H9 (cell line): Measurements from ENCODE around the gene DGKD. TPM values are rescaled to one million over a fixed set of nuclear protein-coding genes. Genes with fewer than 3 reads are reported as not detected.

Source experiments
- DNase-seq: peaks from one replicate; pipeline ENCODE4 v3.0.0-alpha.2; 2017
- H2AFZ ChIP-seq: one replicate; pipeline ENCODE4 v1.6.1; 2013; ENCODE audit warnings: mild to moderate bottlenecking, low read length, control low read depth, moderate library complexity
- H2AK5ac ChIP-seq: 2 replicates; pipeline ENCODE4 v1.6.1; 2013; ENCODE audit warnings: low read length, control low read depth, mixed read lengths; ENCODE audit not compliant: insufficient read length
- H2BK120ac ChIP-seq: one replicate; pipeline ENCODE4 v1.6.1; 2013; ENCODE audit warnings: low read depth, mild to moderate bottlenecking, low read length, control low read depth, inconsistent platforms; ENCODE audit not compliant: poor library complexity, severe bottlenecking
- H2BK12ac ChIP-seq: 2 replicates; pipeline ENCODE4 v1.6.1; 2013; ENCODE audit warnings: low read length, control low read depth, mixed read lengths, low read depth; ENCODE audit not compliant: insufficient read length
- H2BK15ac ChIP-seq: 2 replicates; pipeline ENCODE4 v1.6.1; 2013; ENCODE audit warnings: low read depth, low read length, control low read depth
- H2BK20ac ChIP-seq: one replicate; pipeline ENCODE4 v1.6.1; 2013; ENCODE audit warnings: low read depth, mild to moderate bottlenecking, low read length, control low read depth, inconsistent platforms; ENCODE audit not compliant: poor library complexity, severe bottlenecking
- H2BK5ac ChIP-seq: 2 replicates; pipeline ENCODE4 v1.6.1; 2013; ENCODE audit warnings: low read length, control low read depth, mixed read lengths; ENCODE audit not compliant: insufficient read length
- H3K14ac ChIP-seq: 2 replicates; pipeline ENCODE4 v1.6.1; 2013; ENCODE audit warnings: low read length, control low read depth; ENCODE audit not compliant: insufficient read depth
- H3K18ac ChIP-seq: 2 replicates; pipeline ENCODE4 v1.6.1; 2013; ENCODE audit warnings: low read depth, mild to moderate bottlenecking, mixed read lengths, low read length, control low read depth; ENCODE audit not compliant: insufficient read length
- H3K23ac ChIP-seq: 2 replicates; pipeline ENCODE4 v1.6.1; 2013; ENCODE audit warnings: low read length, control low read depth, mixed read lengths, low read depth; ENCODE audit not compliant: insufficient read length
- H3K23me2 ChIP-seq: 2 replicates; pipeline ENCODE4 v1.6.1; 2013; ENCODE audit warnings: low read depth, mild to moderate bottlenecking, mixed read lengths, low read length, control low read depth; ENCODE audit not compliant: insufficient read length, poor library complexity, severe bottlenecking
- H3K27ac ChIP-seq: 2 replicates; pipeline ENCODE4 v1.5.1; 2013; ENCODE audit warnings: low read length, control low read depth, mixed read lengths, low read depth; ENCODE audit not compliant: insufficient read length
- H3K27me3 ChIP-seq: 2 replicates; pipeline ENCODE4 v1.6.1; 2013; ENCODE audit warnings: low read length, control low read depth, inconsistent platforms; ENCODE audit not compliant: insufficient read depth
- H3K4ac ChIP-seq: 2 replicates; pipeline ENCODE4 v1.6.1; 2013; ENCODE audit warnings: low read depth, mild to moderate bottlenecking, control low read depth, inconsistent platforms, low read length, moderate library complexity
- H3K4me1 ChIP-seq: 2 replicates; pipeline ENCODE4 v1.6.1; 2013; ENCODE audit warnings: low read length, control low read depth, inconsistent platforms; ENCODE audit not compliant: insufficient read depth
- H3K4me2 ChIP-seq: 2 replicates; pipeline ENCODE4 v1.6.1; 2013; ENCODE audit warnings: low read length, control low read depth, mixed read lengths; ENCODE audit not compliant: insufficient read length, insufficient read depth
- H3K56ac ChIP-seq: 2 replicates; pipeline ENCODE4 v1.6.1; 2013; ENCODE audit warnings: low read depth, mild to moderate bottlenecking, mixed read lengths, low read length, control low read depth; ENCODE audit not compliant: insufficient read length
- H3K79me1 ChIP-seq: 2 replicates; pipeline ENCODE4 v1.6.1; 2013; ENCODE audit warnings: low read depth, mild to moderate bottlenecking, moderate library complexity, low read length, control low read depth, inconsistent platforms; ENCODE audit not compliant: insufficient read depth, poor library complexity, severe bottlenecking
- H3K79me2 ChIP-seq: 2 replicates; pipeline ENCODE4 v1.6.1; 2013; ENCODE audit warnings: low read length, control low read depth, inconsistent platforms; ENCODE audit not compliant: insufficient read depth
- H3K9ac ChIP-seq: 2 replicates; pipeline ENCODE4 v1.6.1; 2013; ENCODE audit warnings: low read length, control low read depth, mixed read lengths; ENCODE audit not compliant: insufficient read length; ENCODE audit errors: extremely low read depth
- H3K9me3 ChIP-seq: one replicate; pipeline ENCODE4 v1.6.1; 2013; ENCODE audit warnings: low read depth, low read length, inconsistent platforms; ENCODE audit not compliant: control insufficient read depth
- H3T11ph ChIP-seq: one replicate; pipeline ENCODE4 v1.6.1; 2013; ENCODE audit warnings: mild to moderate bottlenecking, low read length, control low read depth, inconsistent platforms
- H4K20me1 ChIP-seq: one replicate; pipeline ENCODE4 v1.6.1; 2013; ENCODE audit not compliant: control insufficient read depth, insufficient read length, insufficient read depth
- H4K5ac ChIP-seq: 2 replicates; pipeline ENCODE4 v1.6.1; 2013; ENCODE audit warnings: low read depth, mild to moderate bottlenecking, mixed read lengths, low read length, control low read depth; ENCODE audit not compliant: insufficient read length
- H4K8ac ChIP-seq: replicated peaks from 2 replicates; pipeline ENCODE4 v1.6.1; 2013; ENCODE audit warnings: low read length, control low read depth, mixed read lengths, low read depth; ENCODE audit not compliant: insufficient read length
- H4K91ac ChIP-seq: 2 replicates; pipeline ENCODE4 v1.6.1; 2013; ENCODE audit warnings: low read depth, mild to moderate bottlenecking, moderate library complexity, mixed read lengths, low read length, control low read depth; ENCODE audit not compliant: insufficient read length
- H3K27ac Mint-ChIP-seq, 3 experiments: 2 replicates in 2 of 3; 3 replicates in 1 of 3; pipeline ENCODE4 v1.8.0; 2020 to 2021; ENCODE audit warnings: mixed read lengths in 3 of 3, mild to moderate bottlenecking in 1 of 3, moderate library complexity in 1 of 3
- H3K27me3 Mint-ChIP-seq: 2 replicates; pipeline ENCODE4 v1.8.0; 2021; ENCODE audit warnings: low read depth, mild to moderate bottlenecking, moderate library complexity, mixed read lengths
- H3K36me3 Mint-ChIP-seq, 3 experiments: 2 replicates in 2 of 3; 3 replicates in 1 of 3; pipeline ENCODE4 v1.8.0; 2020 to 2021; ENCODE audit warnings: low read depth in 3 of 3, mixed read lengths in 3 of 3; ENCODE audit not compliant: insufficient read depth in 1 of 3
- H3K4me1 Mint-ChIP-seq, 2 experiments: 2 replicates each; pipeline ENCODE4 v1.8.0; 2020; ENCODE audit warnings: mixed read lengths in 2 of 2
- H3K4me3 Mint-ChIP-seq, 2 experiments: 2 replicates in 1 of 2; 3 replicates in 1 of 2; pipeline ENCODE4 v1.8.0; 2020 to 2021; ENCODE audit warnings: mild to moderate bottlenecking in 2 of 2, mixed read lengths in 2 of 2, moderate library complexity in 1 of 2
- H3K9me3 Mint-ChIP-seq, 2 experiments: 2 replicates in 1 of 2; 3 replicates in 1 of 2; pipeline ENCODE4 v1.8.0; 2020; ENCODE audit warnings: mild to moderate bottlenecking in 2 of 2, mixed read lengths in 2 of 2, moderate library complexity in 1 of 2
- WGBS: extraction: QIAGEN DNeasy Blood & Tissue Kit; methylation state at CpG from one replicate; pipeline ENCODE4 v1.1.7; 2013; ENCODE audit warnings: missing lambda C conversion rate, low lambda C conversion rate, mixed read lengths; ENCODE audit not compliant: insufficient read length; ENCODE audit errors: extremely low coverage; 5-methylcytosine and 5-hydroxymethylcytosine counted together
- total RNA-seq: library from RNA; stranded (reverse); gene quantifications from 2 replicates; pipeline ENCODE4 v1.2.1, GENCODE V29; 2021
- TF ChIP-seq, protein P1 (sequence below): fragments of 200-600 bp; sonication (generic); conservative IDR thresholded peaks from 3 replicates; pipeline ENCODE4 v1.8.0; 2021; ENCODE audit warnings: antibody characterized with exemption, mild to moderate bottlenecking

The DGKD gene
- total RNA-seq, 1 experiment from 2014 or later: 20.7 TPM

DNA sequence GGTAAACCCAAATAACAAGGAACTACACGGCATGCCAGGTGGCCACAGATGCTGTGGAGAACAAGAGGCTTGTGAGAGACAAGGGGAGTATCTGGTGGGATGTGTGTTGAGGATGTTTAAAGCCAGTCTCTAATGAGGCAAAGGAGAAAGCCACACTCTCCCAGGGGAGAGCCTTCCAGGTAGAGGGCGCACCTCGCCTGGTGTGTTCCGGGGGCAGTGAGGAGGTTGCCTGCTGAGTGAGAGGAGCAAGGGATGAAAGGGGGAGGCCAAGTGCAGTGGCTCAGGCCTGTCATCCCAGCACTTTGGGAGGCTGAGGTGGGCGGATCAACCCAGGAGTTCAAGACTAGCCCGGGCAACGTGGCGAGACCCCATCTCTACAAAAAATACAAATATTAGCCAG, 30.4 kb upstream of the DGKD start:
- H3K27ac ChIP-seq: no peak overlapping the region
- H3K79me2 ChIP-seq: no peaks in the 10 kb centered on the region
- no peak overlapping the region; the same call in 1 of the 2 replicates for H3K14ac ChIP-seq
- H3K4me1 Mint-ChIP-seq: peaks cover under 1 to 3% of the 10 kb centered on the region in 2 experiments; a peak in 2 of 4 replicates
- no CpG with 5 or more reads among the region's 8 CpGs for WGBS
- no peak overlapping the region for H3K4me3 Mint-ChIP-seq
- TF ChIP-seq, protein P1, sequence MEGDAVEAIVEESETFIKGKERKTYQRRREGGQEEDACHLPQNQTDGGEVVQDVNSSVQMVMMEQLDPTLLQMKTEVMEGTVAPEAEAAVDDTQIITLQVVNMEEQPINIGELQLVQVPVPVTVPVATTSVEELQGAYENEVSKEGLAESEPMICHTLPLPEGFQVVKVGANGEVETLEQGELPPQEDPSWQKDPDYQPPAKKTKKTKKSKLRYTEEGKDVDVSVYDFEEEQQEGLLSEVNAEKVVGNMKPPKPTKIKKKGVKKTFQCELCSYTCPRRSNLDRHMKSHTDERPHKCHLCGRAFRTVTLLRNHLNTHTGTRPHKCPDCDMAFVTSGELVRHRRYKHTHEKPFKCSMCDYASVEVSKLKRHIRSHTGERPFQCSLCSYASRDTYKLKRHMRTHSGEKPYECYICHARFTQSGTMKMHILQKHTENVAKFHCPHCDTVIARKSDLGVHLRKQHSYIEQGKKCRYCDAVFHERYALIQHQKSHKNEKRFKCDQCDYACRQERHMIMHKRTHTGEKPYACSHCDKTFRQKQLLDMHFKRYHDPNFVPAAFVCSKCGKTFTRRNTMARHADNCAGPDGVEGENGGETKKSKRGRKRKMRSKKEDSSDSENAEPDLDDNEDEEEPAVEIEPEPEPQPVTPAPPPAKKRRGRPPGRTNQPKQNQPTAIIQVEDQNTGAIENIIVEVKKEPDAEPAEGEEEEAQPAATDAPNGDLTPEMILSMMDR: peak; percentile 20; the same call in 1 of the 3 replicates
- H4K91ac ChIP-seq: no peak overlapping the region
- H2AFZ ChIP-seq: no peak overlapping the region
- H4K20me1 ChIP-seq: peaks cover 2% of the 10 kb centered on the region
- H3K9ac ChIP-seq: no peak overlapping the region
- no peak overlapping the region for H3K56ac ChIP-seq
- H3K23ac ChIP-seq: no peak overlapping the region
- no peaks in the 10 kb centered on the region; a peak in 1 of 5 replicates for H3K9me3 Mint-ChIP-seq
- H3K79me1 ChIP-seq: no peaks in the 10 kb centered on the region
- H2BK120ac ChIP-seq: no peak overlapping the region
- H2BK15ac ChIP-seq: no peak overlapping the region
- no peaks in the 10 kb centered on the region for H3K4me1 ChIP-seq
- no peak for DNase-seq
- no peak overlapping the region for H3K4me2 ChIP-seq
- H3K27ac Mint-ChIP-seq: no peak overlapping the region
- no peak overlapping the region for H2BK20ac ChIP-seq
- H3T11ph ChIP-seq: no peak overlapping the region
- no peaks in the 10 kb centered on the region for H3K9me3 ChIP-seq
- no peaks in the 10 kb centered on the region for H3K23me2 ChIP-seq
- H2AK5ac ChIP-seq: no peak overlapping the region
- no peak overlapping the region for H4K8ac ChIP-seq
- no peaks in the 10 kb centered on the region for H3K27me3 ChIP-seq
- no peaks in the 10 kb centered on the region; a peak in 1 of 7 replicates for H3K36me3 Mint-ChIP-seq
- H4K5ac ChIP-seq: no peak overlapping the region
- H2BK5ac ChIP-seq: no peak overlapping the region
- H3K27me3 Mint-ChIP-seq: peaks cover 85% of the 10 kb centered on the region
- H3K4ac ChIP-seq: no peak overlapping the region
- no peak overlapping the region for H2BK12ac ChIP-seq
- no peak overlapping the region for H3K18ac ChIP-seq
